Type B pancreatic cell (in vitro differentiated cells): Measurements from ENCODE around the gene ORC1. TPM values are rescaled to one million over a fixed set of nuclear protein-coding genes. Genes with fewer than 3 reads are reported as not detected.

Experiments
- DNase-seq: peaks from one replicate; pipeline ENCODE4 v3.0.0; 2021; ENCODE audit warnings: mixed read lengths; ENCODE audit not compliant: unreplicated experiment; ENCODE audit errors: extremely low spot score
- H3K27ac Mint-ChIP-seq: 2 replicates; pipeline ENCODE4 v1.8.0; 2021; ENCODE audit warnings: mild to moderate bottlenecking, mixed read lengths
- H3K27me3 Mint-ChIP-seq: 2 replicates; pipeline ENCODE4 v1.8.0; 2021; ENCODE audit warnings: mixed read lengths
- H3K36me3 Mint-ChIP-seq: 2 replicates; pipeline ENCODE4 v1.8.0; 2021; ENCODE audit warnings: mixed read lengths
- H3K4me1 Mint-ChIP-seq: one replicate; pipeline ENCODE4 v1.8.0; 2021; ENCODE audit warnings: mixed read lengths; ENCODE audit not compliant: unreplicated experiment
- H3K4me3 Mint-ChIP-seq: 2 replicates; pipeline ENCODE4 v1.8.0; 2021; ENCODE audit warnings: mild to moderate bottlenecking, mixed read lengths
- H3K9me3 Mint-ChIP-seq: 2 replicates; pipeline ENCODE4 v1.8.0; 2021; ENCODE audit warnings: mixed read lengths
- total RNA-seq: library from RNA; stranded (reverse); gene quantifications from 2 replicates; pipeline ENCODE4 v1.2.1, GENCODE V29; 2021; ENCODE audit warnings: low replicate concordance
- TF ChIP-seq, protein P1 (sequence below): fragments of 200-600 bp; sonication (generic); conservative IDR thresholded peaks from 2 replicates; pipeline ENCODE4 v1.5.0; 2021; ENCODE audit warnings: antibody characterized with exemption, mild to moderate bottlenecking

ORC1 gene
- total RNA-seq, 1 donor from 2014 or later: 14.8 TPM

DNA sequence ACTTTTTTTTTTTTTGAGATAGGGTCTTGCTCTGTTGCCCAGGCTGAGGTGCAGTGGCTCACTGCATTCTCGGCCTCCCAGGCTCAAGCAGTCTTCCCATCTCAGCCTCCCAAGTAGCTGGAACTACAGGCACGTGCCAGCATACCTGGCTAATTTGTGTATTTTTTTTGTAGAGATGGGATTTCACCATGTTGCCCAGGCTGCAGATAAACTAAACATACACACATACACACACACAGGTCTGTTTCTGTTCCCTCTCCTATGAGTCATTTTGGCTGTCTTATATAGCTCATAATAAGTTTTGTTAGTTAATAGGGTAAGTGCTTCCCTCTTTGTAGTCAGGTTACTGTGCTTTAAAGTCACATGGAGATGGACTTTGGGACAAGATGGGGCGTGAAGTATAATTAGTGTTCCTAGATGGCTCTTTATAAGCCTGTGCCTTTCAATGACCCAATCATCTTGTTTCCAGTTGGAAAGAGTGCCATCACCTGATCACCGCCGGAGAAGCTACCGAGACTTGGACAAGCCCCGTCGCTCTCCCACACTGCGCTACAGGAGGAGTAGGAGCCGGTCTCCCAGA, 9.3 kb upstream of the ORC1 start:
- TF ChIP-seq, protein P1, sequence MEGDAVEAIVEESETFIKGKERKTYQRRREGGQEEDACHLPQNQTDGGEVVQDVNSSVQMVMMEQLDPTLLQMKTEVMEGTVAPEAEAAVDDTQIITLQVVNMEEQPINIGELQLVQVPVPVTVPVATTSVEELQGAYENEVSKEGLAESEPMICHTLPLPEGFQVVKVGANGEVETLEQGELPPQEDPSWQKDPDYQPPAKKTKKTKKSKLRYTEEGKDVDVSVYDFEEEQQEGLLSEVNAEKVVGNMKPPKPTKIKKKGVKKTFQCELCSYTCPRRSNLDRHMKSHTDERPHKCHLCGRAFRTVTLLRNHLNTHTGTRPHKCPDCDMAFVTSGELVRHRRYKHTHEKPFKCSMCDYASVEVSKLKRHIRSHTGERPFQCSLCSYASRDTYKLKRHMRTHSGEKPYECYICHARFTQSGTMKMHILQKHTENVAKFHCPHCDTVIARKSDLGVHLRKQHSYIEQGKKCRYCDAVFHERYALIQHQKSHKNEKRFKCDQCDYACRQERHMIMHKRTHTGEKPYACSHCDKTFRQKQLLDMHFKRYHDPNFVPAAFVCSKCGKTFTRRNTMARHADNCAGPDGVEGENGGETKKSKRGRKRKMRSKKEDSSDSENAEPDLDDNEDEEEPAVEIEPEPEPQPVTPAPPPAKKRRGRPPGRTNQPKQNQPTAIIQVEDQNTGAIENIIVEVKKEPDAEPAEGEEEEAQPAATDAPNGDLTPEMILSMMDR: no peak
- no peaks in the 10 kb centered on the region for H3K27me3 Mint-ChIP-seq
- no peak for DNase-seq
- H3K4me1 Mint-ChIP-seq: no peaks in the 10 kb centered on the region
- H3K9me3 Mint-ChIP-seq: no peaks in the 10 kb centered on the region
- no peak overlapping the region for H3K27ac Mint-ChIP-seq
- H3K4me3 Mint-ChIP-seq: no peak overlapping the region
- H3K36me3 Mint-ChIP-seq: peaks cover 56% of the 10 kb centered on the region

DNA sequence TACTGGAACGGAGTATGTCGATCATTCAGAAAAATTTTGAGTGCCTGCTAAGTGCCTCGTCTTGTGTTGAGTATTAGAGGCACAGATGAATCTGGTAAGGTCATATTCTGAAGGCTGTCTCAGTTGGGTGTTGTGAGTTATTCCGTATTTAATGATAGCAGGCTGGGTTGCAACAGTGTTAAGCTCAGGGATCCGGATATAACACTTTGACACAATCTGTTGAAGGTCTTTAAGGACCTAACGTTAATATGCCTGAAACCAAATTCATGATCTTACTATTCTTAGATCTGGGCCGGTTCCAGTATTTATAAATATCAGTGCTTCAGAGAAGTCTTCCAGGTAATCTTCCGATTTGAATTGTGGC, 734 bp upstream of the ORC1 start:
- no peaks in the 10 kb centered on the region for H3K9me3 Mint-ChIP-seq
- no peaks in the 10 kb centered on the region for H3K27me3 Mint-ChIP-seq
- peak overlapping the region; percentile 100 for H3K27ac Mint-ChIP-seq
- H3K36me3 Mint-ChIP-seq: peaks cover 12% of the 10 kb centered on the region
- peaks cover 24% of the 10 kb centered on the region for H3K4me1 Mint-ChIP-seq
- no peak for DNase-seq
- H3K4me3 Mint-ChIP-seq: peak overlapping the region; percentile 99
- TF ChIP-seq, protein P1: peak; percentile 4

DNA sequence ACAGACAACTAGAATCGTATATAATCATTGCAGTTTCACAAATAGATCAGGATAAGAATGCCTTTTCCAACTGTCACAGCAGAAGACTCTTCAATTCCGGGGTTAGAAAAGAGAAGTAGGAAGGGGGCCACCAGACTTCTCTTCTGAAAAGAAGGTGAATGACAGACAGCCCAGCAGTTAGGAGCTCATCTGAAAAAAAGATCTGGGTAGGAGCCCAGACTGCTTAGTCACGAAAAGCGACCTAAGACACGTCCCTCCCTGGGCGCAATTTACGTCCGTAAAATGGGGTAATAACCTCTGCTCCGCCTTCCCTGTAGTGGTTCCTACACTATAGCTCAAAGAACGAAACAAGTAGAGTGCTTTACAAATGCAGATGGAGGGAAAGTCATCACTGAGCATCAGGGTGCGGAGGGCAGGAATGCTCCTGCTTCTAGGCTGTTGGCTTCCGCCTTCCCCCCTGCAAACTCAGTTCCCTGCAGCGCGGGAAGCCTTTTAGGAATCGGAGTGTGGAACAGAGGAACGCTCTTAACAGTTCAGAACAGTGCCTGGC, 582 bp downstream of the ORC1 start:
- Mint-ChIP-seq H3K4me1 (peaks cover 24% of the 10 kb centered on the region), H3K9me3 (no peaks in the 10 kb centered on the region), H3K4me3 (peak overlapping the region; percentile 99), H3K27me3 (no peaks in the 10 kb centered on the region), H3K27ac (peak overlapping the region; percentile 100), H3K36me3 (peaks cover 7% of the 10 kb centered on the region)
- TF ChIP-seq, protein P1: no peak
- DNase-seq: no peak

DNA sequence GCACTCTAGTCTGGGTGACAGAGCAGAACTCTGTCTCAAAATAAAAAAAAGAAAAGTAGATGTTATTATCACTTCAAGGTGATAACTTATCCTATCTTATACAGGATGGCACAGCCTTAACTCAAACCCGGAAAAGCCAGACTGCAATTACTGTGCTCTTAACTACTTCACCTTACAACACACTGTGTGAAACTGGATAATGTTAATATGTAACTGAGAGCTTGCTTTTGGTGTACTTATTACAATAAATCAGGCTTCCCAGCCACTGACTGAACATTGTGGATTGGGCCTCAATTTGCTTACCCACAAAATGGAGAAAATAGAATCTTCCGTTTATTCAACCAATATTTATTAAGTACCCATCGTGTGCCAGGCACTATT, 1.4 kb downstream of the ORC1 start:
- peaks cover 24% of the 10 kb centered on the region for H3K4me1 Mint-ChIP-seq
- DNase-seq: no peak
- peak overlapping the region; percentile 100 for H3K27ac Mint-ChIP-seq
- no peaks in the 10 kb centered on the region for H3K27me3 Mint-ChIP-seq
- TF ChIP-seq, protein P1: no peak
- no peaks in the 10 kb centered on the region for H3K9me3 Mint-ChIP-seq
- H3K4me3 Mint-ChIP-seq: peak overlapping the region; percentile 99
- H3K36me3 Mint-ChIP-seq: peaks cover 7% of the 10 kb centered on the region

- H3K4me3 Mint-ChIP-seq: no peak overlapping the region
- H3K36me3 Mint-ChIP-seq: peaks cover 3% of the 10 kb centered on the region
- H3K27ac Mint-ChIP-seq: no peak overlapping the region
- H3K4me1 Mint-ChIP-seq: peaks cover 19% of the 10 kb centered on the region
- no peaks in the 10 kb centered on the region for H3K27me3 Mint-ChIP-seq
- H3K9me3 Mint-ChIP-seq: no peaks in the 10 kb centered on the region
- no peak for DNase-seq
- TF ChIP-seq, protein P1: no peak
Measured at GRCh38 chr1:52400131-52400530, 4.1 kb downstream of the ORC1 start.
